DND-41 (cell line): ENCODE results near the gene SLC4A9.

Source experiments
- CTCF ChIP-seq: IDR thresholded peaks from 2 replicates; pipeline ENCODE4 v1.5.1; 2012; ENCODE audit warnings: borderline replicate concordance, low read length, moderate library complexity, mild to moderate bottlenecking; ENCODE audit not compliant: poor library complexity, severe bottlenecking; ENCODE audit errors: extremely low read depth
- EZH2 ChIP-seq: IDR thresholded peaks from 3 replicates; pipeline ENCODE4 v1.6.1; 2012; ENCODE audit warnings: borderline replicate concordance, low read depth, mild to moderate bottlenecking, moderate library complexity, low read length, inconsistent platforms; ENCODE audit not compliant: severe bottlenecking

GRCh38 chr5:140318792-140319191 is 41.2 kb upstream of the SLC4A9 start:
- no peak for TF ChIP-seq CTCF
- TF ChIP-seq EZH2 = no peak
